HG02571 (cell line): ENCODE data around the gene PIK3R1.
"Not testable (repeated sequence)": the region's sequence is repeated elsewhere in the genome, so short reads cannot be mapped to it uniquely, and the experiment has no call there.

Experiments
- ATAC-seq: cut with Tn5 transposase; IDR thresholded peaks from one replicate; pipeline ENCODE4 v1.9.1; 2021; ENCODE audit warnings: mild to moderate bottlenecking, moderate library complexity; ENCODE audit not compliant: unreplicated experiment

Gene PIK3R1

GRCh38 chr5:68192679-68193060 is 22.9 kb upstream of the PIK3R1 start:
- ATAC-seq = no peak

- ATAC-seq = no peak
Measured at GRCh38 chr5:68193481-68194036, 22.0 kb upstream of the PIK3R1 start.

- no peak for ATAC-seq
Measured at GRCh38 chr5:68194386-68194785, 21.2 kb upstream of the PIK3R1 start.

GRCh38 chr5:68195137-68195536 is 20.4 kb upstream of the PIK3R1 start:
- ATAC-seq = no peak

- peak; percentile 93 for ATAC-seq
Measured at GRCh38 chr5:68196876-68197275, 18.7 kb upstream of the PIK3R1 start.

- no peak for ATAC-seq
Measured at GRCh38 chr5:68200288-68200687, 15.3 kb upstream of the PIK3R1 start.

- not testable (repeated sequence) for ATAC-seq
Measured at GRCh38 chr5:68210654-68211053, 4.9 kb upstream of the PIK3R1 start.

- no peak for ATAC-seq
Measured at GRCh38 chr5:68214482-68215207, 911 bp upstream of the PIK3R1 start.

GRCh38 chr5:68215898-68216244 is 315 bp downstream of the PIK3R1 start:
- ATAC-seq = peak; percentile 44

- peak; percentile 32 for ATAC-seq
Measured at GRCh38 chr5:68216245-68217046, 890 bp downstream of the PIK3R1 start.

GRCh38 chr5:68217047-68217355 is 1.4 kb downstream of the PIK3R1 start:
- ATAC-seq = no peak

- no peak for ATAC-seq
Measured at GRCh38 chr5:68217528-68217927, 2.0 kb downstream of the PIK3R1 start.

- ATAC-seq = no peak
Measured at GRCh38 chr5:68219161-68219816, 3.7 kb downstream of the PIK3R1 start.

- no peak for ATAC-seq
Measured at GRCh38 chr5:68220260-68220659, 4.7 kb downstream of the PIK3R1 start.

- ATAC-seq = no peak
Measured at GRCh38 chr5:68220914-68221313, 5.4 kb downstream of the PIK3R1 start.

- no peak for ATAC-seq
Measured at GRCh38 chr5:68221488-68221887, 5.9 kb downstream of the PIK3R1 start.

GRCh38 chr5:68222310-68222709 is 6.8 kb downstream of the PIK3R1 start:
- ATAC-seq = no peak

GRCh38 chr5:68222824-68223354 is 7.3 kb downstream of the PIK3R1 start:
- no peak for ATAC-seq

- ATAC-seq = no peak
Measured at GRCh38 chr5:68223904-68224303, 8.3 kb downstream of the PIK3R1 start.

GRCh38 chr5:68224509-68225187 is 9.1 kb downstream of the PIK3R1 start:
- ATAC-seq = no peak
